HCT116 (cell line): ENCODE data around the gene GABBR2.

Experiments
- CTCF ChIP-seq, 3 experiments: fragments of 200-600 bp in 1 of 3; sonication (generic) in 1 of 3; IDR thresholded peaks in 2 of 3; conservative IDR thresholded peaks in 1 of 3; 2 replicates each; pipeline ENCODE4 v1.5.1; 2012 to 2017; ENCODE audit warnings: low read depth in 2 of 3, low read length in 2 of 3, antibody characterized with exemption in 1 of 3, borderline replicate concordance in 1 of 3, control low read depth in 1 of 3, mild to moderate bottlenecking in 1 of 3, mixed read lengths in 1 of 3, mixed run types in 1 of 3, moderate library complexity in 1 of 3; ENCODE audit not compliant: insufficient read depth in 1 of 3
- ELF1 ChIP-seq: IDR thresholded peaks from 2 replicates; pipeline ENCODE4 v1.6.1; 2012; ENCODE audit warnings: low read depth, borderline replicate concordance
- EZH2 ChIP-seq: fragments of 200-600 bp; sonication (generic); IDR thresholded peaks from 2 replicates; pipeline ENCODE4 v1.6.1; 2017; ENCODE audit warnings: antibody characterized with exemption, mixed run types
- EZH2phosphoT487 ChIP-seq: fragments of 200-600 bp; IDR thresholded peaks from 2 replicates; pipeline ENCODE4 v1.6.1; 2018; ENCODE audit warnings: antibody characterized with exemption, borderline replicate concordance
- MAX ChIP-seq: IDR thresholded peaks from 2 replicates; pipeline ENCODE4 v1.6.1; 2012
- POLR2A ChIP-seq: IDR thresholded peaks from 2 replicates; pipeline ENCODE4 v1.7.0; 2011; ENCODE audit warnings: borderline replicate concordance; ENCODE audit not compliant: insufficient read depth, insufficient read length; ENCODE audit errors: extremely low read depth
- REST ChIP-seq: IDR thresholded peaks from 2 replicates; pipeline ENCODE4 v1.6.1; 2012; ENCODE audit warnings: low read depth
- SIN3A ChIP-seq: IDR thresholded peaks from 2 replicates; pipeline ENCODE4 v1.6.1; 2012; ENCODE audit warnings: low read depth
- ZBTB33 ChIP-seq: IDR thresholded peaks from 2 replicates; pipeline ENCODE4 v1.6.1; 2011; ENCODE audit warnings: mild to moderate bottlenecking, low read length, moderate library complexity; ENCODE audit not compliant: insufficient replicate concordance; ENCODE audit errors: extremely low read depth
- ZNF274 ChIP-seq: fragments of 200-500 bp; sonication (Bioruptor generic); IDR thresholded peaks from 2 replicates; pipeline ENCODE4 v1.6.1; 2014; ENCODE audit warnings: mild to moderate bottlenecking, low read depth, low read length, inconsistent platforms

- no peak for TF ChIP-seq POLR2A
- no peak for TF ChIP-seq EZH2phosphoT487
- no peak for TF ChIP-seq REST
- no peak for TF ChIP-seq ELF1
- TF ChIP-seq SIN3A, result no peak
- no peak for TF ChIP-seq ZBTB33
- TF ChIP-seq CTCF (IDR thresholded peaks at IDR 0.05 in 2 of 3, conservative IDR thresholded peaks at IDR 0.05 in 1 of 3; ENCODE audit: borderline replicate concordance in 1 of 3, insufficient read depth in 1 of 3, low read depth in 2 of 3, low read length in 2 of 3), result no peak
- TF ChIP-seq EZH2, result no peak
- no peak for TF ChIP-seq MAX
- no peak for TF ChIP-seq ZNF274
Observed at GRCh38 chr9:98427491-98427890, 281.2 kb downstream of the GABBR2 start.
